ENCODE measurements around the gene ASS1. TPM values are rescaled to one million over a fixed set of nuclear protein-coding genes. Genes with fewer than 3 reads are reported as not detected.

The ASS1 gene
- total RNA-seq, 1 donor from 2014 or later = 71.3 TPM

GRCh38 chr9:130508218-130508617 is 63.5 kb downstream of the ASS1 start:
- Histone ChIP-seq H3K27ac (replicated peaks) (no peak overlapping the region), H3K27me3 (ENCODE audit: low read depth) (no peaks in the 10 kb centered on the region), H3K36me3 (no peaks in the 10 kb centered on the region), H3K4me1 (no peaks in the 10 kb centered on the region), H3K9me3 (replicated peaks) (peaks cover 5% of the 10 kb centered on the region), H3K4me3 (no peak overlapping the region)
- DNase-seq = no peak
- intact Hi-C loops (cut with micrococcal nuclease) = no loop called here
- no peak for TF ChIP-seq CTCF (IDR thresholded peaks at IDR 0.05; ENCODE audit: borderline replicate concordance)

- Histone ChIP-seq H3K27me3 (ENCODE audit: low read depth) (no peaks in the 10 kb centered on the region), H3K36me3 (no peaks in the 10 kb centered on the region), H3K27ac (replicated peaks) (no peak overlapping the region), H3K9me3 (replicated peaks) (peaks cover 5% of the 10 kb centered on the region), H3K4me1 (no peaks in the 10 kb centered on the region), H3K4me3 (no peak overlapping the region)
- no peak for TF ChIP-seq CTCF (IDR thresholded peaks at IDR 0.05; ENCODE audit: borderline replicate concordance)
- intact Hi-C loops (cut with micrococcal nuclease) = no loop called here
- no peak for DNase-seq
These were observed 67.4 kb downstream of the ASS1 start for GRCh38 chr9:130512199-130512598.

- Histone ChIP-seq H3K27ac (replicated peaks) (no peak overlapping the region), H3K4me3 (no peak overlapping the region), H3K4me1 (no peaks in the 10 kb centered on the region), H3K9me3 (replicated peaks) (peaks cover 5% of the 10 kb centered on the region), H3K36me3 (no peaks in the 10 kb centered on the region), H3K27me3 (ENCODE audit: low read depth) (peaks cover 5% of the 10 kb centered on the region)
- intact Hi-C loops (cut with micrococcal nuclease) = no loop called here
- no peak for TF ChIP-seq CTCF (IDR thresholded peaks at IDR 0.05; ENCODE audit: borderline replicate concordance)
- no peak for DNase-seq
These were observed 68.3 kb downstream of the ASS1 start for GRCh38 chr9:130513078-130513477.

GRCh38 chr9:130518233-130518632 is 73.5 kb downstream of the ASS1 start:
- no peak for DNase-seq
- no peak overlapping the region for H3K27ac ChIP-seq (replicated peaks)
- intact Hi-C loops (cut with micrococcal nuclease) = no loop called here
- TF ChIP-seq CTCF (IDR thresholded peaks at IDR 0.05; ENCODE audit: borderline replicate concordance) = no peak
- no peaks in the 10 kb centered on the region for H3K4me1 ChIP-seq
- no peaks in the 10 kb centered on the region for H3K9me3 ChIP-seq (replicated peaks)
- H3K36me3 ChIP-seq = no peaks in the 10 kb centered on the region
- no peak overlapping the region for H3K4me3 ChIP-seq
- H3K27me3 ChIP-seq (ENCODE audit: low read depth) = peaks cover 13% of the 10 kb centered on the region

- no peaks in the 10 kb centered on the region for H3K4me1 ChIP-seq
- no peak for TF ChIP-seq CTCF (IDR thresholded peaks at IDR 0.05; ENCODE audit: borderline replicate concordance)
- intact Hi-C loops (cut with micrococcal nuclease) = no loop called here
- no peaks in the 10 kb centered on the region for H3K9me3 ChIP-seq (replicated peaks)
- no peak for DNase-seq
- peaks cover 23% of the 10 kb centered on the region for H3K27me3 ChIP-seq (ENCODE audit: low read depth)
- H3K4me3 ChIP-seq = no peak overlapping the region
- H3K27ac ChIP-seq (replicated peaks) = no peak overlapping the region
- H3K36me3 ChIP-seq = no peaks in the 10 kb centered on the region
These were observed 74.4 kb downstream of the ASS1 start for GRCh38 chr9:130518943-130519799.
